HG02610 (cell line): ENCODE results near the gene EYA4.
A peak's percentile ranks its signal among the peaks of the same experiment; 100 is the strongest.

Experiments used
- ATAC-seq: cut with Tn5 transposase; IDR thresholded peaks from one replicate; pipeline ENCODE4 v1.9.1; 2021; ENCODE audit warnings: mild to moderate bottlenecking, moderate library complexity; ENCODE audit not compliant: unreplicated experiment

The EYA4 gene

GRCh38 chr6:133502441-133503335 lies 261.5 kb downstream of the EYA4 start:
- ATAC-seq: no peak

GRCh38 chr6:133503336-133503729 lies 262.2 kb downstream of the EYA4 start:
- no peak for ATAC-seq

GRCh38 chr6:133504158-133504557 lies 263.0 kb downstream of the EYA4 start:
- ATAC-seq: no peak

- ATAC-seq: no peak
These were observed 263.6 kb downstream of the EYA4 start for GRCh38 chr6:133504761-133505160.

GRCh38 chr6:133505681-133506080 lies 264.5 kb downstream of the EYA4 start:
- no peak for ATAC-seq

GRCh38 chr6:133512410-133513016 lies 271.4 kb downstream of the EYA4 start:
- ATAC-seq: no peak

GRCh38 chr6:133523816-133524215 lies 282.7 kb downstream of the EYA4 start:
- no peak for ATAC-seq

GRCh38 chr6:133526436-133526835 lies 285.3 kb downstream of the EYA4 start:
- no peak for ATAC-seq

GRCh38 chr6:133528566-133528965 lies 287.4 kb downstream of the EYA4 start:
- no peak for ATAC-seq

- ATAC-seq: no peak
These were observed 291.8 kb downstream of the EYA4 start for GRCh38 chr6:133532908-133533307.

- ATAC-seq: no peak
These were observed 298.5 kb downstream of the EYA4 start for GRCh38 chr6:133539502-133540259.

GRCh38 chr6:133540361-133540760 lies 299.2 kb downstream of the EYA4 start:
- ATAC-seq: no peak

GRCh38 chr6:133541040-133541439 lies 299.9 kb downstream of the EYA4 start:
- no peak for ATAC-seq

- ATAC-seq: peak; percentile 60
These were observed 301.1 kb downstream of the EYA4 start for GRCh38 chr6:133542056-133542821.

GRCh38 chr6:133544419-133544818 lies 303.3 kb downstream of the EYA4 start:
- ATAC-seq: no peak

- ATAC-seq: no peak
These were observed 304.9 kb downstream of the EYA4 start for GRCh38 chr6:133546098-133546497.

- no peak for ATAC-seq
These were observed 306.0 kb downstream of the EYA4 start for GRCh38 chr6:133547136-133547535.

GRCh38 chr6:133548423-133549159 lies 307.4 kb downstream of the EYA4 start:
- no peak for ATAC-seq

- ATAC-seq: no peak
These were observed 308.2 kb downstream of the EYA4 start for GRCh38 chr6:133549371-133549801.

- ATAC-seq: no peak
These were observed 308.9 kb downstream of the EYA4 start for GRCh38 chr6:133550026-133550425.
